Activated B cell treated with CpG ODN at 0.5 μM for 24 hours (primary cell): ENCODE measurements around the gene TNFAIP8L1. TPM values are rescaled to one million over a fixed set of nuclear protein-coding genes. Genes with fewer than 3 reads are reported as not detected.
A peak's percentile ranks its signal among the peaks of the same experiment; 100 is the strongest.

ENCODE experiments used
- ATAC-seq: fragments of 200-7000 bp; cut with Tn5 transposase; one replicate; pipeline ENCODE4 v1.10.0; 2021; ENCODE audit warnings: low read depth, mild to moderate bottlenecking, moderate library complexity
- CTCF ChIA-PET: fragments of 350-600 bp; sonication (Branson Sonifier 250); formaldehyde crosslinking; loops from one replicate; lab custom pipeline; 2021; ENCODE audit warnings: antibody characterized with exemption; lab: Charles Lee
- POLR2A ChIA-PET: fragments of 350-600 bp; sonication (Branson Sonifier 250); formaldehyde crosslinking; loops from one replicate; lab custom pipeline; 2021; ENCODE audit warnings: antibody characterized with exemption; lab: Charles Lee
- DNase-seq: peaks from one replicate; pipeline ENCODE4 v3.0.0; 2022
- H3K27ac Mint-ChIP-seq: one replicate; pipeline ENCODE4 v1.8.0; 2020; ENCODE audit warnings: mixed read lengths
- H3K27me3 Mint-ChIP-seq: one replicate; pipeline ENCODE4 v1.8.0; 2021; ENCODE audit warnings: mixed read lengths
- H3K36me3 Mint-ChIP-seq: one replicate; pipeline ENCODE4 v1.8.0; 2021; ENCODE audit warnings: low read depth, mixed read lengths
- H3K4me1 Mint-ChIP-seq: one replicate; pipeline ENCODE4 v1.8.0; 2021; ENCODE audit warnings: mixed read lengths
- H3K4me3 Mint-ChIP-seq: one replicate; pipeline ENCODE4 v1.8.0; 2020; ENCODE audit warnings: mild to moderate bottlenecking, mixed read lengths
- H3K9me3 Mint-ChIP-seq: one replicate; pipeline ENCODE4 v1.8.0; 2020; ENCODE audit warnings: mixed read lengths
- CTCF ChIP-seq: fragments of 200-600 bp; IDR thresholded peaks from one replicate; pipeline ENCODE4 v1.8.0; 2022; ENCODE audit warnings: antibody characterized with exemption, mild to moderate bottlenecking
- intact Hi-C: fragments of 100-400 bp; cut with micrococcal nuclease; formaldehyde crosslinking; loops from one replicate; pipeline ENCODE4 v1.15.1; 2024
- total RNA-seq: library from RNA; stranded (reverse); gene quantifications from 2 replicates; pipeline ENCODE4 v1.2.3, GENCODE V29; 2022

Gene TNFAIP8L1
- total RNA-seq, 1 donor from 2014 or later = 15.5 TPM

- H3K9me3 Mint-ChIP-seq = no peaks in the 10 kb centered on the region
- no peak for TF ChIP-seq CTCF
- intact Hi-C loops = no loop called here
- H3K27me3 Mint-ChIP-seq = no peaks in the 10 kb centered on the region
- H3K36me3 Mint-ChIP-seq = peaks cover 48% of the 10 kb centered on the region
- peaks cover 11% of the 10 kb centered on the region for H3K4me1 Mint-ChIP-seq
- ATAC-seq (no peak), DNase-seq (no peak)
- ChIA-PET POLR2A (interaction anchor here (0.6 kb wide), 1 partner anchor 1328 kb away, joined by 4 read pairs; no protein-coding TSS in a partner anchor), CTCF (no interaction called here)
- peak overlapping the region; percentile 50 for H3K27ac Mint-ChIP-seq
- no peak overlapping the region for H3K4me3 Mint-ChIP-seq
Measured at GRCh38 chr19:4653793-4654436, 14.6 kb downstream of the TNFAIP8L1 start.

DNA sequence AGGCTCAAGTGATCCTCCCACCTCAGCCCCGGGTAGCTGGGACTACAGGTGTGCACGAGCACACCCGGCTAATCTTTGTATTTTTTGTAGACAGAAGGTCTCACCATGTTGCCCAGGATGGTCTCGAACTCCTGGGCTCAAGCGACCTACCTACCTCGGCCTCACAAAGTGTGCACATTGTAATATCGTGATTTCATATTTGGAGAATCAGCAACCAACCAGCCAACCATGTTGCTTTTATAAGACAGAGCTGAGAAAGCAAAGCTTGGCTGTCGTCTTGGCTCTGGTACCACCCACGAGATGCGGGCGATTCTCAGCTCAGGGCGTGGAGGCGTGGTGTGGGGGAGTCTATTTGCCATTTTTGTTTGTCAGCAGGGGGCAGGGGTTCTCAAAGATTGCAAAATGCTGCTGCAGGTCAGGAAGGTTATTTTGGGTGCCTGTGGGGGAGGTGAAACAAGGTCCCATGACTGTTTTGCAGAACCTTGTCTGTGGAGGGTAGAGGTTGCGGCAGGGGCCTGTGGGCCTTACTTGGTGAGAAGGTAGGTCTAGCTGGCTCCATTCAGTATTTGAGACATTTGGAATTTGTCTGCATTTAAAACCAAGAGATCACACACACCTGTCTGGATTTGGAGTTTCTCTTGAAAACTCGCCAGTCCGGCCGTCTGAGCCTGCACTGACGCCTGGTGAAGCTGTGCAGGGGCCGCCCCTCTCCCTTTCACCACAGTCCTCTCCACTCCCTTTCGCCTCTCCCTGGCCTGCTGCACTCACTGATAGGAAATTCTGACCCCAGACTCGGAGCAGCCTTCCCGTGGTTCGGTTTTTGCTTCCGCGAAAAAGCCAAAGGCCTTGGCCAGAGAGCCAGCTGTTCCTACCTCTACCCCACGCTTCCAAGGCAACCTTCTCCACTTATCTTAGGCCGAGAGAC is 15.4 kb downstream of the TNFAIP8L1 start:
- no peak for TF ChIP-seq CTCF
- intact Hi-C loops = no loop called here
- ChIA-PET POLR2A (interaction anchor here (0.6 kb wide), 1 partner anchor 14 kb away, joined by 3 read pairs; no protein-coding TSS in a partner anchor), CTCF (no interaction called here)
- Mint-ChIP-seq H3K27me3 (no peaks in the 10 kb centered on the region), H3K27ac (peak overlapping the region; percentile 41), H3K36me3 (peaks cover 54% of the 10 kb centered on the region), H3K4me1 (peaks cover 8% of the 10 kb centered on the region), H3K4me3 (no peak overlapping the region), H3K9me3 (no peaks in the 10 kb centered on the region)
- DNase-seq (no peak), ATAC-seq (no peak)

DNA sequence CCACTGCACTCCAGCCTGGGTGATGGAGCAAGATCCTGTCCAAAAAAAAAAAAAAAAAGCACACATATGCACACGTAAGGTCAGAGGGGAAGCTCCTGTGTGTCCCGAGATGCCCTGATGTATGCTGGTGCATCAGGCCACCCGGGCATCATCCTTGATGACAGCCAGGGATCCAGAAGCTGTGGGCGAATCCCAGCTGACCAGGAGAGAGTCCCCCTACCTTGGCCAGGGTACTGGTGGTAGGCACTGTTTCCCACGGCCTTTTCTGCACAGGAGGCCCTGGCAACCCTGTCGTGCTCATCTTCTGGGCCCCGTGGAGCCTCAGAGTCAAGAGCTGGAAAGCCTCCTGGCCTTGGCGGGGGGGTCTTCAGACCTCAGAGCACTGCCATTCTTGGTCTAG is 16.8 kb downstream of the TNFAIP8L1 start:
- ChIA-PET POLR2A (no interaction called here), CTCF (no interaction called here)
- ATAC-seq = no peak
- H3K4me1 Mint-ChIP-seq = peaks cover 8% of the 10 kb centered on the region
- no peak for DNase-seq
- H3K27me3 Mint-ChIP-seq = no peaks in the 10 kb centered on the region
- no peak overlapping the region for H3K4me3 Mint-ChIP-seq
- H3K9me3 Mint-ChIP-seq = no peaks in the 10 kb centered on the region
- no peak overlapping the region for H3K27ac Mint-ChIP-seq
- TF ChIP-seq CTCF = no peak
- intact Hi-C loops = no loop called here
- peaks cover 63% of the 10 kb centered on the region for H3K36me3 Mint-ChIP-seq

GRCh38 chr19:4657262-4657661 is 17.9 kb downstream of the TNFAIP8L1 start:
- ChIA-PET POLR2A (no interaction called here), CTCF (no interaction called here)
- H3K4me1 Mint-ChIP-seq = peaks cover 8% of the 10 kb centered on the region
- ATAC-seq (no peak), DNase-seq (no peak)
- intact Hi-C loops = no loop called here
- no peak overlapping the region for H3K27ac Mint-ChIP-seq
- no peak for TF ChIP-seq CTCF
- H3K27me3 Mint-ChIP-seq = no peaks in the 10 kb centered on the region
- peaks cover 69% of the 10 kb centered on the region for H3K36me3 Mint-ChIP-seq
- H3K4me3 Mint-ChIP-seq = no peak overlapping the region
- H3K9me3 Mint-ChIP-seq = no peaks in the 10 kb centered on the region

DNA sequence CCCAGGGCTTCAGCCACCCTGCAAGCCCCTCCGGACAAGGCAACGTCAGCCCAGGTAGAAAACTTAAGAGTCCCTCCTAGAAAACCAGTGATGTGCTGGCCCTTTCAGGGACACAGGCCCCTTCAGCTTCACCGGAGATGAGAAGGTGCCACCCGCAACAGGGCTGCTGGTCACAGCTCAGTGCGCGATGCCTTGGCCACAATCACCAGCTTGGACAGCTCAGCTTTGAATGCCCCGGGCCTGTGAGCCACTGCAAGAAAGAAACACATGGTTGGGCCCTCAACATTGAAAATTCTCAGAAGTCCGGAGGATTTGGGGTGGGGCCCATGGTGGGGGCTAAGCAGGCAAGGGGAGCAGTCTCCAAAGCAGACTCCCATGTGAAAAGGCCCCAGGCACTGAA is 18.5 kb downstream of the TNFAIP8L1 start:
- intact Hi-C loops = no loop called here
- DNase-seq (no peak), ATAC-seq (no peak)
- H3K27me3 Mint-ChIP-seq = no peaks in the 10 kb centered on the region
- no peak for TF ChIP-seq CTCF
- no peaks in the 10 kb centered on the region for H3K9me3 Mint-ChIP-seq
- ChIA-PET POLR2A (no interaction called here), CTCF (no interaction called here)
- H3K36me3 Mint-ChIP-seq = peaks cover 72% of the 10 kb centered on the region
- no peak overlapping the region for H3K27ac Mint-ChIP-seq
- peaks cover 8% of the 10 kb centered on the region for H3K4me1 Mint-ChIP-seq
- no peak overlapping the region for H3K4me3 Mint-ChIP-seq
